ENCODE results near the gene FBXL13. TPM values are rescaled to one million over a fixed set of nuclear protein-coding genes. Genes with fewer than 3 reads are reported as not detected.
"Not testable (repeated sequence)": the region's sequence is repeated elsewhere in the genome, so short reads cannot be mapped to it uniquely, and the experiment has no call there.

FBXL13 gene
- total RNA-seq, 1 experiment from 2014 or later, result 1.3 TPM

GRCh38 chr7:102769657-102770192 is 304.9 kb downstream of the FBXL13 start:
- not testable (repeated sequence) for DNase-seq, H3K4me3 ChIP-seq, H3K9me3 ChIP-seq, H3K27me3 ChIP-seq, H3K36me3 ChIP-seq

- DNase-seq, result not testable (repeated sequence)
These were observed 311.2 kb downstream of the FBXL13 start for GRCh38 chr7:102763295-102763905.

More at GRCh38 chr7:102763295-102763905, 311.2 kb downstream of the FBXL13 start:
- not testable (repeated sequence) for H3K27me3 ChIP-seq, H3K36me3 ChIP-seq, H3K4me3 ChIP-seq, H3K9me3 ChIP-seq

Other genes starting within 250 kb of the FBXL13 start
- gene LRRC17, start 161.8 kb downstream of the FBXL13 start, total RNA-seq (2014; rRNA removed; shearing (Covaris generic); ENCODE audit: low replicate concordance), result 0.13 TPM in 1 of 2 replicates, not detected in the other
- 32.3 and 65.6 TPM in 2 replicates for gene ARMC10, start 344 bp upstream of the FBXL13 start, total RNA-seq (2014; rRNA removed; shearing (Covaris generic); ENCODE audit: low replicate concordance)
- gene NAPEPLD, start 74.3 kb upstream of the FBXL13 start, total RNA-seq (2014; rRNA removed; shearing (Covaris generic); ENCODE audit: low replicate concordance), result 4.8 TPM in 2 replicates
- 44.3 and 56.3 TPM in 2 replicates for gene PMPCB, start 222.6 kb upstream of the FBXL13 start, total RNA-seq (2014; rRNA removed; shearing (Covaris generic); ENCODE audit: low replicate concordance)